Sigmoid colon (tissue), 7 donors: ENCODE data around the gene RBFOX2. TPM values are rescaled to one million over a fixed set of nuclear protein-coding genes. Genes with fewer than 3 reads are reported as not detected.

ENCODE experiments used
- DNase-seq: peaks from one replicate; pipeline ENCODE4 v3.0.0-alpha.2; 2019
- H3K27ac ChIP-seq, 4 donors: fragments of 200-600 bp; sonication (generic); one replicate each; pipeline ENCODE4 v1.5.1; 2016 to 2019; ENCODE audit warnings: mild to moderate bottlenecking in 1 of 4
- H3K27me3 ChIP-seq, 3 donors: fragments of 200-600 bp; sonication (generic); one replicate each; pipeline ENCODE4 v1.5.1; 2019; ENCODE audit warnings: mild to moderate bottlenecking in 1 of 3
- H3K36me3 ChIP-seq, 4 donors: fragments of 200-600 bp; sonication (generic); one replicate each; pipeline ENCODE4 v1.5.1; 2016 to 2019
- H3K4me1 ChIP-seq, 4 donors: fragments of 200-600 bp; sonication (generic); one replicate each; pipeline ENCODE4 v1.5.1; 2017 to 2019
- H3K4me3 ChIP-seq, 4 donors: fragments of 200-600 bp; sonication (generic); one replicate each; pipeline ENCODE4 v1.5.1; 2017 to 2019; ENCODE audit warnings: mild to moderate bottlenecking in 2 of 4, moderate library complexity in 1 of 4
- H3K9me3 ChIP-seq, 4 donors: fragments of 200-600 bp in 3 of 4; sonication (generic) in 3 of 4; one replicate each; pipeline versions ENCODE4 v1.5.1 to v1.6.1; 2013 to 2019
- EP300 ChIP-seq, 4 donors: sonication (generic); formaldehyde crosslinking; IDR thresholded peaks; one replicate each; pipeline ENCODE4 v1.6.1; 2017; ENCODE audit warnings: antibody characterized with exemption in 4 of 4
- POLR2A ChIP-seq, 2 donors: fragments of 450-650 bp; IDR thresholded peaks; one replicate each; pipeline ENCODE4 v1.6.1; 2016; ENCODE audit warnings: antibody characterized with exemption in 2 of 2, mild to moderate bottlenecking in 2 of 2, moderate library complexity in 2 of 2
- POLR2AphosphoS5 ChIP-seq, 4 donors: sonication (generic); formaldehyde crosslinking; IDR thresholded peaks; one replicate each; pipeline ENCODE4 v1.6.1; 2017; ENCODE audit warnings: antibody characterized with exemption in 4 of 4
- WGBS, 2 donors: extraction: QIAGEN DNeasy Blood & Tissue Kit; methylation state at CpG; one replicate each; pipeline ENCODE4 v1.1.7; 2013; 5-methylcytosine and 5-hydroxymethylcytosine counted together
- intact Hi-C: fragments of 100-400 bp; cut with DNase I; formaldehyde crosslinking; loops from one replicate; pipeline ENCODE4 v1.15.1; 2023
- polyA plus RNA-seq, 3 donors: library from polyadenylated mRNA; stranded (reverse); fragments of 200-250 nt; gene quantifications; one replicate each; pipeline ENCODE4 v1.2.3, GENCODE V29; 2013
- total RNA-seq, 4 donors: library from RNA; depleted of rRNA; stranded (reverse); fragments of >200 nt; gene quantifications; one replicate each; pipeline ENCODE4 v1.1.0, GENCODE V29; 2016
- TF ChIP-seq, protein P1 (sequence below), 4 experiments: fragments of 450-650 bp in 3 of 4; fragments of 200-600 bp in 1 of 4; IDR thresholded peaks; one replicate each; pipeline ENCODE4 v1.5.1; 2016 to 2019; ENCODE audit warnings: antibody characterized with exemption in 4 of 4, mild to moderate bottlenecking in 3 of 4, moderate library complexity in 2 of 4
- donor health status: healthy with polysubstance abuse.
- donor health status: Bipolar disorder and iron deficiency.
- donor health status: healthy.

The RBFOX2 gene
- total and polyA plus RNA-seq, 7 donors, result 11.6 to 164 (median 138) TPM

- intact Hi-C loops, result no loop called here
- no peak overlapping the region for H3K27ac ChIP-seq
- H3K36me3 ChIP-seq, result no peaks in the 10 kb centered on the region
- no peaks in the 10 kb centered on the region for H3K9me3 ChIP-seq
- TF ChIP-seq POLR2AphosphoS5 (IDR thresholded peaks at IDR 0.05) (no peak), POLR2A (IDR thresholded peaks at IDR 0.05) (no peak), EP300 (IDR thresholded peaks at IDR 0.05) (no peak)
- TF ChIP-seq, protein P1, sequence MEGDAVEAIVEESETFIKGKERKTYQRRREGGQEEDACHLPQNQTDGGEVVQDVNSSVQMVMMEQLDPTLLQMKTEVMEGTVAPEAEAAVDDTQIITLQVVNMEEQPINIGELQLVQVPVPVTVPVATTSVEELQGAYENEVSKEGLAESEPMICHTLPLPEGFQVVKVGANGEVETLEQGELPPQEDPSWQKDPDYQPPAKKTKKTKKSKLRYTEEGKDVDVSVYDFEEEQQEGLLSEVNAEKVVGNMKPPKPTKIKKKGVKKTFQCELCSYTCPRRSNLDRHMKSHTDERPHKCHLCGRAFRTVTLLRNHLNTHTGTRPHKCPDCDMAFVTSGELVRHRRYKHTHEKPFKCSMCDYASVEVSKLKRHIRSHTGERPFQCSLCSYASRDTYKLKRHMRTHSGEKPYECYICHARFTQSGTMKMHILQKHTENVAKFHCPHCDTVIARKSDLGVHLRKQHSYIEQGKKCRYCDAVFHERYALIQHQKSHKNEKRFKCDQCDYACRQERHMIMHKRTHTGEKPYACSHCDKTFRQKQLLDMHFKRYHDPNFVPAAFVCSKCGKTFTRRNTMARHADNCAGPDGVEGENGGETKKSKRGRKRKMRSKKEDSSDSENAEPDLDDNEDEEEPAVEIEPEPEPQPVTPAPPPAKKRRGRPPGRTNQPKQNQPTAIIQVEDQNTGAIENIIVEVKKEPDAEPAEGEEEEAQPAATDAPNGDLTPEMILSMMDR (IDR thresholded peaks at IDR 0.05), result no peak
- 90 to 94% methylated on average over 3 of the region's 3 CpGs for WGBS, 2 donors
- H3K4me3 ChIP-seq, result no peak overlapping the region
- H3K27me3 ChIP-seq, result no peaks in the 10 kb centered on the region
- H3K4me1 ChIP-seq, result peaks cover 0 to 22% (median 20%) of the 10 kb centered on the region in 4 donors
- no peak for DNase-seq
These were observed 79.4 kb downstream of the RBFOX2 start for GRCh38 chr22:35949243-35949642.

DNA sequence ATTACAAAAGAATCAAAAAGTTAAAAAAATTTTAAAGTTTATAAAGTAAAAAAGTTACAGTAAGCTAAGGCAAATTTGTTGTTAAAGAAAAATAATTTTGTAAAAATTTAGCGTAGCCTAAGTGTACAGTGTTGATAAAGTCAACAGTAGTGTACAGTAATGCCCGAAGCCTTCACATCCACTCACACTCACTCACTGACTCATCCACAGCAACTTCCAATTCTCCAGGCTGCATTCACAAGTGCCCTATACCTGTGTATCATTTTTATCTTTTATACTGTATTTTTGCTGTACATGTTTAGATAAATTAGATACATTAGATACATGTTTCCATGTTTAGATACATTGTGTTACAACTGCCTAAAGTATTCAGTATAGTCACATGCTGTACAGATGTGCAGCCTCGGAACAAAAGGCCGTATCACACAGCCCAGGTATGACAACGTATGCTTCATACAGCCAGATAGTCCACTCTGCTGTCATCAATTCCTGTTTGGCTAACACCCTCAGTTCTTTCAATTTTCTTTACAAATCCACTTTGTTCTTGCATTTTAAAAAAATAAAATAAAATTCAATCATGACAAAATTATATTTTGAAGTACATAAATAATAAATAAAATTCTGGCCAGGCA lies 80.7 kb downstream of the RBFOX2 start:
- intact Hi-C loops, result no loop called here
- TF ChIP-seq POLR2AphosphoS5 (IDR thresholded peaks at IDR 0.05) (no peak), EP300 (IDR thresholded peaks at IDR 0.05) (no peak), POLR2A (IDR thresholded peaks at IDR 0.05) (no peak)
- TF ChIP-seq, protein P1 (IDR thresholded peaks at IDR 0.05), result no peak
- H3K9me3 ChIP-seq, result no peaks in the 10 kb centered on the region

GRCh38 chr22:35944458-35944857 lies 84.2 kb downstream of the RBFOX2 start:
- no peak for DNase-seq
- Histone ChIP-seq H3K4me1 (peaks cover 0 to 14% (median 0%) of the 10 kb centered on the region in 4 donors), H3K36me3 (no peaks in the 10 kb centered on the region), H3K27ac (no peak overlapping the region), H3K9me3 (no peaks in the 10 kb centered on the region), H3K27me3 (no peaks in the 10 kb centered on the region), H3K4me3 (no peak overlapping the region)
- TF ChIP-seq, protein P1 (IDR thresholded peaks at IDR 0.05), result no peak
- TF ChIP-seq EP300 (IDR thresholded peaks at IDR 0.05) (no peak), POLR2AphosphoS5 (IDR thresholded peaks at IDR 0.05) (no peak), POLR2A (IDR thresholded peaks at IDR 0.05) (no peak)
- 30 to 65% methylated on average over 6 of the region's 6 CpGs for WGBS, 2 donors
- intact Hi-C loops, result no loop called here

More for the DNA sequence above, 80.7 kb downstream of the RBFOX2 start:
- Histone ChIP-seq H3K36me3 (no peaks in the 10 kb centered on the region), H3K4me1 (peaks cover 0 to 22% (median 20%) of the 10 kb centered on the region in 4 donors), H3K4me3 (no peak overlapping the region), H3K27me3 (no peaks in the 10 kb centered on the region), H3K27ac (no peak overlapping the region)
- DNase-seq, result no peak
- 93 to 95% methylated on average over 5 of the region's 5 CpGs for WGBS, 2 donors

- H3K9me3 ChIP-seq, result no peaks in the 10 kb centered on the region
- 96 to 98% methylated on average over 1 of the region's 1 CpG for WGBS, 2 donors
- no peaks in the 10 kb centered on the region for H3K36me3 ChIP-seq
- intact Hi-C loops, result no loop called here
- H3K4me1 ChIP-seq, result peaks cover 0 to 9% (median 2%) of the 10 kb centered on the region in 4 donors
- no peak for TF ChIP-seq POLR2AphosphoS5 (IDR thresholded peaks at IDR 0.05)
- TF ChIP-seq POLR2A (IDR thresholded peaks at IDR 0.05), result no peak
- TF ChIP-seq, protein P1 (IDR thresholded peaks at IDR 0.05), result no peak
- no peak for TF ChIP-seq EP300 (IDR thresholded peaks at IDR 0.05)
- no peaks in the 10 kb centered on the region for H3K27me3 ChIP-seq
- no peak overlapping the region for H3K27ac ChIP-seq
- no peak for DNase-seq
- no peak overlapping the region for H3K4me3 ChIP-seq
These were observed 88.5 kb downstream of the RBFOX2 start for GRCh38 chr22:35940166-35940565.

GRCh38 chr22:35938226-35938625 lies 90.4 kb downstream of the RBFOX2 start:
- H3K27ac ChIP-seq, result no peak overlapping the region
- WGBS, 2 donors, result 90% methylated on average over 1 of the region's 1 CpG
- H3K4me1 ChIP-seq, result peaks cover 0 to 4% (median 0%) of the 10 kb centered on the region in 4 donors
- H3K36me3 ChIP-seq, result no peaks in the 10 kb centered on the region
- intact Hi-C loops, result no loop called here
- no peaks in the 10 kb centered on the region for H3K9me3 ChIP-seq
- TF ChIP-seq, protein P1 (IDR thresholded peaks at IDR 0.05), result no peak
- TF ChIP-seq POLR2AphosphoS5 (IDR thresholded peaks at IDR 0.05) (no peak), EP300 (IDR thresholded peaks at IDR 0.05) (no peak), POLR2A (IDR thresholded peaks at IDR 0.05) (no peak)
- no peak overlapping the region for H3K4me3 ChIP-seq
- no peaks in the 10 kb centered on the region for H3K27me3 ChIP-seq
- DNase-seq, result no peak
